GM19324 (cell line): ENCODE data around the gene SULT1E1.

Source experiments
- ATAC-seq: cut with Tn5 transposase; IDR thresholded peaks from one replicate; pipeline ENCODE4 v1.9.1; 2021; ENCODE audit warnings: mild to moderate bottlenecking, moderate library complexity; ENCODE audit not compliant: unreplicated experiment, low FRiP score

The SULT1E1 gene, protein sequence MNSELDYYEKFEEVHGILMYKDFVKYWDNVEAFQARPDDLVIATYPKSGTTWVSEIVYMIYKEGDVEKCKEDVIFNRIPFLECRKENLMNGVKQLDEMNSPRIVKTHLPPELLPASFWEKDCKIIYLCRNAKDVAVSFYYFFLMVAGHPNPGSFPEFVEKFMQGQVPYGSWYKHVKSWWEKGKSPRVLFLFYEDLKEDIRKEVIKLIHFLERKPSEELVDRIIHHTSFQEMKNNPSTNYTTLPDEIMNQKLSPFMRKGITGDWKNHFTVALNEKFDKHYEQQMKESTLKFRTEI

DNA sequence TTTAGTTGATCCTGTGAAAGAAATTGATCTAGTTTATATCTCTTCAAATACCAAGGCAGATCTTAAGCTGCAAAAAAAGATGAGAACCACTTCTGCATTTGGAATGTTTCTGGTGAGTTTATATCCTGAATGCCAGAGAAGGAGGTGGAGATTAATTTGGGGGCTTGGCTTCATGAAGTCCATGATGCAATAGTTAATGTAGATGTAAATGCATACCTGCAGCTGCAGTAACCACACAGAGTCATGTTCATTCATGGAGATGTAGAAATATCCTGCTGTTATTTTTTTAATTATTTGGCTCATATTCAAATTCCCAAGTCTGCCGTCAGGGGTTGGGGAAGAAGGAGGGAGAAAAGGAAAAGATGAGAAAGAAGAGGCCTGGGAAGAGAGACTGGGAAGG, at the start of gene SULT1E1:
SULT1E1 (minus strand) TSS at position 94 of the 400 bp plus-strand sequence. CDS start 2,501 bp downstream, outside the sequence.
- ATAC-seq = no peak

- ATAC-seq = no peak
Measured at GRCh38 chr4:69909195-69909594, 49.2 kb upstream of the SULT1E1 start.

DNA sequence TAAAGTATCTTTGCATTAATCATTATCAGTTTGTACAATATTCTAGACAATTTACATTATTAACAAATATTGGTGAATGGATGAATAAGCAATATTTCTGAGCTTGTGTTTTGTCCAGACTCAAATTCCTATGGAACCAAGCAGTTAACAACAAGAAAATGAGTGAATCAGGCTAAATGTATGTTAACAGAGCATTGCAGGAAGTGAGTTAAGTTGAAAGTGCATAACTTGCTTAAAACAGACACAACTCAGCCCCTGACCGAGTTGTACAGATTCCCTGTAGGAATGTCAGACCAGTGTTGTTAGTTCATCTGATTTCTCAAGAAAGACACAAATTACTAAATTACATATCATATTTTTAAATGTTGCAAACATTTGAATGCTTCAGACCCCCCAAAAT, 47.2 kb upstream of the SULT1E1 start:
- no peak for ATAC-seq

DNA sequence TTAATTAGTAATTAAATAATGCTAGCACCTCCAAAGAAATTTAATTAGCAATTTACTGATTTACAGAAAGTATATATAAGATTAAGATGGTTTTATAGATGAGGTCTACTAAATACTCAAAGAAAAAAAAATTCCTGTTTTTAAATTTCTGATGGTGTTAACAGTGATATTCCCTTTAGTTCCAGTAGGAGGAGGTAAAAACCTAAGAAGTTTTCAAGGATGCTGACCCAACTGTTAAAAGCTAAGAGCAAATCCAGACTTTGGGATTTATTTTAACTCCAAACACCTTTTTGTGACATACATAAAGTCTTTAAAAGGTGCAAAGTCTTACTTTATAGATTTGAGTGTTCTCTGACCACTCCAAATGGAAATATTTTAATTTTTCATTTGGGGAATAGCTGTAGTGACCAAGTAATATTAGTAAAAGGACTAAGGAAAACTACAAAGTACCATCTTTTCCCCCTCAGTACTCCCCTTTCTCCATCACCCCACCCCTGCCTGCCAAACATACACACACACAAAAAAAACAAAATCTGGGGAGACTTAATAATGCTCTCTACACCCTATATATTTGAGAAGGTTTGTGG, 36.7 kb upstream of the SULT1E1 start:
- no peak for ATAC-seq

- no peak for ATAC-seq
Measured at GRCh38 chr4:69894721-69895120, 34.8 kb upstream of the SULT1E1 start.

DNA sequence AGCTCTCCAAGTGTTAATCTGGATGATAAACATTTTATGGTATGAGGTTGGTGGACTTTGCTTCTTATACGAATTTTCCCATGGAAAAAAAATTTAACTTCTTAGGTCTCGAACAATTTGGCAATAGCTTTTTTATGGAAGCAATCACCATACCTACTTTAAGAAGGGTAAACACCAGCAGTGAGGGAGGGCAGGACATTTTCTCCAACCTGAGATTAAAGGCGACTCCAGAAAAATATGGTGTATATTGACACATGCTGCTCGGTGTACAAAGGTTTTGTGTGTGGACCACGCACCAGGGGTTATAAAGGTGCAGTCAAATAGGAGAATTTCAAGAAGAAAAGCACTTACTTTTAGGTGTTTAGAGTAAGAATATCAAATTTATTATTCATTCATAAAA, 34.2 kb upstream of the SULT1E1 start:
- no peak for ATAC-seq

- no peak for ATAC-seq
Measured at GRCh38 chr4:69888336-69888735, 28.4 kb upstream of the SULT1E1 start.

DNA sequence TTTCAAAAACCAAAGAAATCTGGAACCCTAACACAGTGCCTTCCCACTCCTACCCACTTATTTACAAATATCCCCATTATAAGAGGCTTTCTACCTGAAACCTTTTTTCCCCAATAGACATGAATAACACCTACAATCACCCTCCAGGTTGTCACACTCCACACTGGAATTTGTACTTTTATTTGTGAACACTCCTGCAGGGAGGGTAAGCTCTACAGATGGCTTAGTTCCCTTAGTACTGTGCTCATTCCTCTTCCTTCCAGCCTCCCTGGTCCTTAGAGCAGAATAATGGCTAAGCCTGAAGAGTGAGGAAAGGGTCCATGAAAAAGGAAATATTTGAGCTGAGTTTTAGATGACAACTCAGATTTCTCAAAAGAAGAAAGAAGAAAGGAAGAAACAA, 22.2 kb upstream of the SULT1E1 start:
- no peak for ATAC-seq

DNA sequence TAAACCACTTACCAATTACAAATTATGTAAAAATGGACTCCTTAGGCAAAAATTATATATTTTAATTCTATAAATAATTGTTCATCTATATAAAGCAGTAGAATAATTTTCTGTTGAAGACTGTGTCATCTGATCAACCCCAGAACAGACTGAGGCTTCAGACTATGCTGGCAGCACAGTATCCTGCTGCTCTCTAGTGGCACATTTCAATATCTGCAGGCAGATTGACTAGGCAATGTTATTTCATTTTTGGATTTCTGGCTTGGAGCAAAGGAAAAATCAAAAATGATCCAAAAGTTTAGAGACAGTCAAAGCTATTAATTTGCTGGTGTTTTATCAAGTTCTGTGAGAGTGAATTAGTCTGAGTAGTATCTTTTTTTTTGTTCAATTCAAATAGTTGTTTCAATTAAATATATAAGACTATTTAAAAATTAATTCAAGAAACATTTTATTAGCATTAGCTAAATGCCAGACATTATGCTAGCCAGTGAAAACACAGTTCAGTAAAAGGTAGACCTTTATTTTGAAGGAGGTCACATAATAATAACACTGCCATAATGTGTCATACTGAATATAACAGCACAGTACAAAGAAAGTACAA, 21.3 kb upstream of the SULT1E1 start:
- no peak for ATAC-seq

- ATAC-seq = no peak
Measured at GRCh38 chr4:69878250-69878649, 18.3 kb upstream of the SULT1E1 start.

GRCh38 chr4:69877453-69877852, 17.5 kb upstream of the SULT1E1 start:
- no peak for ATAC-seq

- ATAC-seq = no peak
Measured at GRCh38 chr4:69876071-69876470, 16.1 kb upstream of the SULT1E1 start.

DNA sequence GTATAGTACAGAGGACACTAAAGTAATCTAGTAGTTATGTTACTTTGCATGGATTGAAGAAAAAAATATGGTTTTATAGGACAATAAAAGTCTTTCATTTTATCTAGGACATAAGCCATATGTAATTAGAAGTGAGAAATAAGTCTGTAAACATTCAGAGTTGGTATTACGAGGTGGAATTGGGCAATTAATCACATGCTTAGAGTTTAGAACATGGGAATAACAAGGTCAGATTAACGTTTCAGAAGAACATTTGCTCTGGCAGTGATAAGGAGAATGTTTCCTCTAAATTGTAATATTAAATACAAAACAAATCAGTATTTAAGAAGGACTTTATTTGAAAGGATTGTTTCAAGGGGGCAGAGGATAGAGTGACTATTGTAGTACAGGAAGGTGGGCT, 15.6 kb upstream of the SULT1E1 start:
- ATAC-seq = no peak

GRCh38 chr4:69874507-69874906, 14.6 kb upstream of the SULT1E1 start:
- no peak for ATAC-seq

GRCh38 chr4:69861756-69862155, 1.8 kb upstream of the SULT1E1 start:
- no peak for ATAC-seq

- ATAC-seq = no peak
Measured at GRCh38 chr4:69860521-69861298, 765 bp upstream of the SULT1E1 start.

GRCh38 chr4:69859140-69859685, 732 bp downstream of the SULT1E1 start:
- ATAC-seq = no peak

DNA sequence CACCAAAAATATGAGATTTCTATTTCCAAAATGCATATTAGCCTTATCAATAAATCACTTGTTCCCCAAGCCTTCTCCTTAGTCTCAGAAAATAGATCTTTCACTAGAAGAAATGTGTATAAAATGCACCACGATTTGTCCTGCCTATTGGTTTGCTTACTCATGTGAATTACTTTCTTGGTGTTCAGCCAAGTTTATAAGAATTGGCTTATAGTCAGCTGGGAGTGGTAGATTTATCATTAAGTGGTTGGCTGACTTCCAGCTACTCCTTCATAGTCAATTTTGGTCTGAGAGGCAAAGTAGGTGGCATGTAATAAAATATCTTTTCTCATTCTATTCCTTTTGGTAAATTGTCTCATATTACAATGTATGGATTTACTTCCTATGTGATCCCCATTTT, 1.3 kb downstream of the SULT1E1 start:
- ATAC-seq = no peak

GRCh38 chr4:69855822-69856221, 4.1 kb downstream of the SULT1E1 start:
- ATAC-seq = no peak

GRCh38 chr4:69849969-69850368, 10.0 kb downstream of the SULT1E1 start:
- ATAC-seq = peak; percentile 91

DNA sequence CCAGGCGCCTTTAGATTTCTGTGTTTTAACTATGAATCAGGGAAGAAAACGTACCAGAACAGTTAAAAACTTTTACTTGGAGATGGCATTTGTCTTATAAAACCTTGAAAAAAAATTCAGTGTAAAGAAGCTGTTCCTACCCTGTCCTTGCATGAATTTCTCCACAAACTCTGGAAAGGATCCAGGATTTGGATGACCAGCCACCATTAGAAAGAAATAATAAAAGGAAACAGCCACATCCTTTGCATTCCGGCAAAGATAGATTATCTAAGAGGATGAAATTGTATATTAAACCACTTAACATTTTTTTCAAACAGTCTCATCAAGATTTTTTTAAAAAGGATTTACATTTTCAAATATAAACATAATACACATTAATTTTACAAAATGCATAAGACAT, 10.6 kb downstream of the SULT1E1 start:
- ATAC-seq = no peak
